Duodenal mucosa (tissue), 2 donors: ENCODE measurements around the gene SHMT2.

Experiments used
- H3K27ac ChIP-seq: one replicate; pipeline ENCODE4 v1.7.0; 2013; ENCODE audit warnings: low read depth, low read length
- H3K27me3 ChIP-seq, 2 donors: one replicate each; pipeline ENCODE4 v1.7.0; 2013; ENCODE audit warnings: low read length in 2 of 2, control low read depth in 1 of 2; ENCODE audit not compliant: insufficient read depth in 2 of 2, control insufficient read depth in 1 of 2
- H3K36me3 ChIP-seq, 2 donors: one replicate each; pipeline ENCODE4 v1.7.0; 2013; ENCODE audit warnings: low read length in 2 of 2, control low read depth in 1 of 2; ENCODE audit not compliant: insufficient read depth in 2 of 2, control insufficient read depth in 1 of 2
- H3K4me1 ChIP-seq, 2 donors: one replicate each; pipeline ENCODE4 v1.7.0; 2013; ENCODE audit warnings: low read length in 2 of 2, control low read depth in 1 of 2; ENCODE audit not compliant: insufficient read depth in 2 of 2, control insufficient read depth in 1 of 2
- H3K4me3 ChIP-seq, 2 donors: one replicate each; pipeline ENCODE4 v1.7.0; 2013; ENCODE audit warnings: low read length in 2 of 2, low read depth in 1 of 2
- H3K9ac ChIP-seq, 2 donors: one replicate each; pipeline ENCODE4 v1.7.0; 2013; ENCODE audit warnings: low read length in 2 of 2, low read depth in 1 of 2
- H3K9me3 ChIP-seq, 2 donors: one replicate each; pipeline ENCODE4 v1.7.0; 2013; ENCODE audit warnings: low read length in 2 of 2, control low read depth in 1 of 2; ENCODE audit not compliant: control insufficient read depth in 1 of 2

Gene SHMT2

GRCh38 chr12:57248934-57249742 is 19.6 kb downstream of the SHMT2 start:
- no peak overlapping the region for H3K9ac ChIP-seq
- no peaks in the 10 kb centered on the region for H3K27me3 ChIP-seq
- no peaks in the 10 kb centered on the region for H3K36me3 ChIP-seq
- H3K4me3 ChIP-seq: no peak overlapping the region
- no peaks in the 10 kb centered on the region for H3K9me3 ChIP-seq
- H3K4me1 ChIP-seq: no peaks in the 10 kb centered on the region
- H3K27ac ChIP-seq: no peak overlapping the region

- H3K27ac ChIP-seq: no peak overlapping the region
- peaks cover 0 to 11% of the 10 kb centered on the region in 2 donors for H3K36me3 ChIP-seq
- no peaks in the 10 kb centered on the region for H3K27me3 ChIP-seq
- H3K4me1 ChIP-seq: no peaks in the 10 kb centered on the region
- H3K4me3 ChIP-seq: no peak overlapping the region
- H3K9ac ChIP-seq: no peak overlapping the region
- no peaks in the 10 kb centered on the region for H3K9me3 ChIP-seq
These were observed 21.0 kb downstream of the SHMT2 start for GRCh38 chr12:57250541-57250940.

GRCh38 chr12:57250956-57251355 is 21.4 kb downstream of the SHMT2 start, which contains the start of gene STAC3:
Gene STAC3 (minus strand): TSS chr12:57251187. CDS start chr12:57249636, 1,551 bp downstream.
- Histone ChIP-seq H3K9me3 (no peaks in the 10 kb centered on the region), H3K9ac (no peak within 1 kb of the TSS), H3K27ac (no peak within 1 kb of the TSS), H3K36me3 (peaks cover under 1 to 15% of the 10 kb centered on the region in 2 donors), H3K27me3 (no peaks in the 10 kb centered on the region), H3K4me3 (no peak within 1 kb of the TSS), H3K4me1 (no peaks in the 10 kb centered on the region)

GRCh38 chr12:57254506-57255280 is 25.2 kb downstream of the SHMT2 start:
- Histone ChIP-seq H3K9me3 (no peaks in the 10 kb centered on the region), H3K9ac (no peak overlapping the region), H3K4me1 (no peaks in the 10 kb centered on the region), H3K27ac (no peak overlapping the region), H3K27me3 (no peaks in the 10 kb centered on the region), H3K4me3 (no peak overlapping the region), H3K36me3 (peaks cover 25 to 46% of the 10 kb centered on the region in 2 donors)

- Histone ChIP-seq H3K27ac (no peak overlapping the region), H3K36me3 (peaks cover 34 to 55% of the 10 kb centered on the region in 2 donors), H3K4me1 (no peaks in the 10 kb centered on the region), H3K9ac (no peak overlapping the region), H3K27me3 (no peaks in the 10 kb centered on the region), H3K4me3 (no peak overlapping the region), H3K9me3 (no peaks in the 10 kb centered on the region)
These were observed 26.4 kb downstream of the SHMT2 start for GRCh38 chr12:57255916-57256315.

- no peak overlapping the region for H3K9ac ChIP-seq
- no peak overlapping the region for H3K4me3 ChIP-seq
- no peaks in the 10 kb centered on the region for H3K4me1 ChIP-seq
- H3K27ac ChIP-seq: no peak overlapping the region
- no peaks in the 10 kb centered on the region for H3K27me3 ChIP-seq
- no peaks in the 10 kb centered on the region for H3K9me3 ChIP-seq
- H3K36me3 ChIP-seq: peaks cover 34 to 71% of the 10 kb centered on the region in 2 donors
These were observed 29.8 kb downstream of the SHMT2 start for GRCh38 chr12:57258977-57259970.

GRCh38 chr12:57260366-57260765 is 30.9 kb downstream of the SHMT2 start:
- H3K4me1 ChIP-seq: no peaks in the 10 kb centered on the region
- no peaks in the 10 kb centered on the region for H3K9me3 ChIP-seq
- no peak overlapping the region for H3K9ac ChIP-seq
- no peaks in the 10 kb centered on the region for H3K27me3 ChIP-seq
- H3K36me3 ChIP-seq: peaks cover 34 to 65% of the 10 kb centered on the region in 2 donors
- H3K27ac ChIP-seq: no peak overlapping the region
- no peak overlapping the region for H3K4me3 ChIP-seq

GRCh38 chr12:57261428-57261865 is 31.9 kb downstream of the SHMT2 start:
- Histone ChIP-seq H3K9ac (no peak overlapping the region), H3K27me3 (no peaks in the 10 kb centered on the region), H3K9me3 (no peaks in the 10 kb centered on the region), H3K36me3 (peaks cover 30 to 57% of the 10 kb centered on the region in 2 donors), H3K4me3 (no peak overlapping the region), H3K4me1 (no peaks in the 10 kb centered on the region), H3K27ac (no peak overlapping the region)

GRCh38 chr12:57262126-57262822 is 32.8 kb downstream of the SHMT2 start:
- H3K9me3 ChIP-seq: no peaks in the 10 kb centered on the region
- peaks cover 34 to 58% of the 10 kb centered on the region in 2 donors for H3K36me3 ChIP-seq
- no peak overlapping the region for H3K4me3 ChIP-seq
- no peak overlapping the region for H3K9ac ChIP-seq
- H3K4me1 ChIP-seq: no peaks in the 10 kb centered on the region
- H3K27ac ChIP-seq: no peak overlapping the region
- no peaks in the 10 kb centered on the region for H3K27me3 ChIP-seq
